IPS-18a (cell line): Measurements from ENCODE around the gene DUSP6.

Experiments used
- H3K27ac ChIP-seq: one replicate; pipeline ENCODE4 v1.5.1; 2013; ENCODE audit warnings: low read length
- H3K27me3 ChIP-seq: one replicate; pipeline ENCODE4 v1.6.1; 2013; ENCODE audit warnings: mild to moderate bottlenecking, low read length; ENCODE audit not compliant: control insufficient read depth, insufficient read depth
- H3K36me3 ChIP-seq: one replicate; pipeline ENCODE4 v1.6.1; 2013; ENCODE audit warnings: low read depth, low read length; ENCODE audit not compliant: control insufficient read depth
- H3K4me1 ChIP-seq: one replicate; pipeline ENCODE4 v1.6.1; 2013; ENCODE audit warnings: low read depth, low read length; ENCODE audit not compliant: control insufficient read depth
- H3K4me3 ChIP-seq: one replicate; pipeline ENCODE4 v1.5.1; 2013; ENCODE audit warnings: low read length
- H3K9ac ChIP-seq: one replicate; pipeline ENCODE4 v1.6.1; 2013; ENCODE audit warnings: mild to moderate bottlenecking, low read length, moderate library complexity
- H3K9me3 ChIP-seq: one replicate; pipeline ENCODE4 v1.6.1; 2013; ENCODE audit warnings: low read depth, low read length; ENCODE audit not compliant: control insufficient read depth

The DUSP6 gene

GRCh38 chr12:89352492-89353187, at the start of gene DUSP6:
DUSP6 (minus strand) TSS chr12:89352501; CDS start chr12:89352039, 462 bp downstream.
- peak within 1 kb of the TSS; percentile 97 for H3K9ac ChIP-seq
- H3K4me1 ChIP-seq: peaks cover 47% of the 10 kb centered on the region
- peaks cover 28% of the 10 kb centered on the region for H3K36me3 ChIP-seq
- H3K27ac ChIP-seq: peak within 1 kb of the TSS; percentile 95
- no peaks in the 10 kb centered on the region for H3K9me3 ChIP-seq
- peak within 1 kb of the TSS; percentile 97 for H3K4me3 ChIP-seq
- H3K27me3 ChIP-seq: peaks cover 64% of the 10 kb centered on the region

GRCh38 chr12:89401433-89402058, 49.2 kb upstream of the DUSP6 start:
- Histone ChIP-seq H3K4me3 (no peak overlapping the region), H3K27ac (no peak overlapping the region), H3K4me1 (no peaks in the 10 kb centered on the region), H3K36me3 (no peaks in the 10 kb centered on the region), H3K9ac (no peak overlapping the region), H3K9me3 (no peaks in the 10 kb centered on the region), H3K27me3 (no peaks in the 10 kb centered on the region)

- H3K9me3 ChIP-seq: no peaks in the 10 kb centered on the region
- H3K4me1 ChIP-seq: peaks cover 5% of the 10 kb centered on the region
- no peaks in the 10 kb centered on the region for H3K27me3 ChIP-seq
- no peak overlapping the region for H3K9ac ChIP-seq
- no peak overlapping the region for H3K27ac ChIP-seq
- H3K36me3 ChIP-seq: no peaks in the 10 kb centered on the region
- H3K4me3 ChIP-seq: no peak overlapping the region
Measured at GRCh38 chr12:89400415-89400814, 48.1 kb upstream of the DUSP6 start.

GRCh38 chr12:89395712-89396111, 43.4 kb upstream of the DUSP6 start:
- H3K27me3 ChIP-seq: no peaks in the 10 kb centered on the region
- H3K27ac ChIP-seq: no peak overlapping the region
- H3K4me3 ChIP-seq: no peak overlapping the region
- H3K4me1 ChIP-seq: peaks cover 5% of the 10 kb centered on the region
- no peaks in the 10 kb centered on the region for H3K36me3 ChIP-seq
- H3K9ac ChIP-seq: no peak overlapping the region
- no peaks in the 10 kb centered on the region for H3K9me3 ChIP-seq

- Histone ChIP-seq H3K27me3 (no peaks in the 10 kb centered on the region), H3K27ac (no peak overlapping the region), H3K4me3 (no peak overlapping the region), H3K36me3 (no peaks in the 10 kb centered on the region), H3K4me1 (peaks cover 5% of the 10 kb centered on the region), H3K9ac (no peak overlapping the region), H3K9me3 (no peaks in the 10 kb centered on the region)
Measured at GRCh38 chr12:89393551-89394121, 41.3 kb upstream of the DUSP6 start.

- H3K9ac ChIP-seq: no peak overlapping the region
- no peaks in the 10 kb centered on the region for H3K9me3 ChIP-seq
- peaks cover 5% of the 10 kb centered on the region for H3K4me1 ChIP-seq
- no peaks in the 10 kb centered on the region for H3K27me3 ChIP-seq
- H3K27ac ChIP-seq: no peak overlapping the region
- no peaks in the 10 kb centered on the region for H3K36me3 ChIP-seq
- no peak overlapping the region for H3K4me3 ChIP-seq
Measured at GRCh38 chr12:89392391-89392790, 40.1 kb upstream of the DUSP6 start.

GRCh38 chr12:89391726-89392336, 39.5 kb upstream of the DUSP6 start:
- no peaks in the 10 kb centered on the region for H3K9me3 ChIP-seq
- H3K4me3 ChIP-seq: no peak overlapping the region
- H3K4me1 ChIP-seq: peaks cover 5% of the 10 kb centered on the region
- H3K9ac ChIP-seq: no peak overlapping the region
- no peaks in the 10 kb centered on the region for H3K27me3 ChIP-seq
- no peaks in the 10 kb centered on the region for H3K36me3 ChIP-seq
- no peak overlapping the region for H3K27ac ChIP-seq

GRCh38 chr12:89390802-89391673, 38.7 kb upstream of the DUSP6 start:
- Histone ChIP-seq H3K9me3 (no peaks in the 10 kb centered on the region), H3K4me3 (no peak overlapping the region), H3K4me1 (peaks cover 13% of the 10 kb centered on the region), H3K27ac (no peak overlapping the region), H3K9ac (no peak overlapping the region), H3K27me3 (no peaks in the 10 kb centered on the region), H3K36me3 (no peaks in the 10 kb centered on the region)

GRCh38 chr12:89389755-89390661, 37.7 kb upstream of the DUSP6 start:
- no peak overlapping the region for H3K4me3 ChIP-seq
- H3K36me3 ChIP-seq: no peaks in the 10 kb centered on the region
- H3K27me3 ChIP-seq: no peaks in the 10 kb centered on the region
- H3K9me3 ChIP-seq: no peaks in the 10 kb centered on the region
- H3K27ac ChIP-seq: no peak overlapping the region
- peaks cover 14% of the 10 kb centered on the region for H3K4me1 ChIP-seq
- no peak overlapping the region for H3K9ac ChIP-seq

GRCh38 chr12:89386138-89386537, 33.8 kb upstream of the DUSP6 start:
- Histone ChIP-seq H3K36me3 (no peaks in the 10 kb centered on the region), H3K9me3 (no peaks in the 10 kb centered on the region), H3K4me1 (peaks cover 33% of the 10 kb centered on the region), H3K9ac (no peak overlapping the region), H3K4me3 (no peak overlapping the region), H3K27ac (no peak overlapping the region), H3K27me3 (no peaks in the 10 kb centered on the region)
